Activated CD4-positive, alpha-beta T cell treated with anti-CD3 and anti-CD28 coated beads for 36 hours (primary cell): ENCODE results near the gene PCOLCE2. TPM values are rescaled to one million over a fixed set of nuclear protein-coding genes. Genes with fewer than 3 reads are reported as not detected.

ENCODE experiments used
- ATAC-seq: fragments of 200-7000 bp; cut with Tn5 transposase; one replicate; pipeline ENCODE4 v1.10.0; 2021; ENCODE audit warnings: mild to moderate bottlenecking, moderate library complexity
- CTCF ChIA-PET: fragments of 350-600 bp; sonication (Branson Sonifier 250); formaldehyde crosslinking; loops from one replicate; lab custom pipeline; 2021; ENCODE audit warnings: antibody characterized with exemption; lab: Charles Lee
- POLR2A ChIA-PET: fragments of 350-600 bp; sonication (Branson Sonifier 250); formaldehyde crosslinking; loops from one replicate; lab custom pipeline; 2021; ENCODE audit warnings: antibody characterized with exemption, inconsistent platforms; lab: Charles Lee
- DNase-seq: peaks from one replicate; pipeline ENCODE4 v3.0.0-alpha.2; 2020
- H3K27ac Mint-ChIP-seq: one replicate; pipeline ENCODE4 v1.8.0; 2021; ENCODE audit warnings: mixed read lengths
- H3K27me3 Mint-ChIP-seq: one replicate; pipeline ENCODE4 v1.8.0; 2021; ENCODE audit warnings: mixed read lengths
- H3K36me3 Mint-ChIP-seq: one replicate; pipeline ENCODE4 v1.8.0; 2021; ENCODE audit warnings: low read depth, mixed read lengths
- H3K4me1 Mint-ChIP-seq: one replicate; pipeline ENCODE4 v1.8.0; 2021; ENCODE audit warnings: mixed read lengths
- H3K4me3 Mint-ChIP-seq: one replicate; pipeline ENCODE4 v1.8.0; 2021; ENCODE audit warnings: mild to moderate bottlenecking, moderate library complexity, mixed read lengths
- H3K9me3 Mint-ChIP-seq: one replicate; pipeline ENCODE4 v1.8.0; 2021; ENCODE audit warnings: low read depth, mixed read lengths
- intact Hi-C, 2 experiments: fragments of 100-400 bp; cut with DNase I in 1 of 2; cut with micrococcal nuclease in 1 of 2; formaldehyde crosslinking; loops; one replicate each; pipeline versions ENCODE4 v1.14.2 to v1.15.1; 2022 to 2024; cut with DNase I, micrococcal nuclease
- total RNA-seq, 2 experiments: library from RNA; stranded (reverse); gene quantifications; one replicate each; pipeline ENCODE4 v1.2.3, GENCODE V29; 2021

Gene PCOLCE2
- total RNA-seq, 2 experiments from 2014 or later = 0.39 to 0.55 TPM

DNA sequence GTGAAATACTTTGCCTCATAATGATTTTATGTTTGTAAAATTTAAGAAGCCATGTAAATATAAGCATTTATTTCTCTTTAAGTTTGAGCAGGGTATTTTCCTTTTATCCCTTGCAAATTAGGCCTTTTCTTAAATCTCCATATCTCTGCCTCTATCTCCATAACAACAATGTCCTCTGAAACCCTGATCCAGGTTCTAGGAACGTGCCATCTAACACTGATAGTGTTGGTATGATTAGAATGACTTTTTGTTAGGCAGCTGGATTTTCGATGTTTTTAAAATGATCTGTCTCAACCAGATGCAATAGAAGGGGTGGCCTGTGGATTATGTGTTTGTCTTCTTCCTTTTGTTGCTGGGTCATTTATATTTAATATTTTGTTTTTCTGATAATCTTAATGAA, 87.1 kb downstream of the PCOLCE2 start:
- Mint-ChIP-seq H3K27ac (no peak overlapping the region), H3K27me3 (no peaks in the 10 kb centered on the region), H3K4me3 (no peak overlapping the region), H3K36me3 (no peaks in the 10 kb centered on the region), H3K9me3 (no peaks in the 10 kb centered on the region), H3K4me1 (no peaks in the 10 kb centered on the region)
- no peak for DNase-seq
- intact Hi-C loops = no loop called here
- POLR2A ChIA-PET = no interaction called here
- CTCF ChIA-PET = no interaction called here
- no peak for ATAC-seq

DNA sequence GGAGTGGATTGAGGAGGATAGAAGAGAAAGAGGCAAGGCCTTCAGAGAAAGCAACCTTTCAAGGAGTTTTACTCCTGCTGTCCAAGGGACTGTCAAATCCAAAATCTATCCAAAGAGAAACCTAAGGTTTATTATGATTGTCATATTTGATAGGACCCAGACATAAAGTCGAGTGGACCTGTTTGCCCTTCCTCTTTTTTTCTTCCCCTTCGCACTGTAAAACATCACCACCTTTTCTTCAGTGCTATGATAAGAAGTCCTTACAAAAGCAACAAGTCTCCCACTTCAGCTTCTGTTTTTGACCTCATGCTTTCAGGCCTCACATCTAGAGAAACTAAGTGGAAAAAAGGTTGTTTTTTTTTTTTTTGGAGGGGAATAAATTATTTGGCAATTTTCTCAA, 92.1 kb downstream of the PCOLCE2 start:
- Mint-ChIP-seq H3K36me3 (no peaks in the 10 kb centered on the region), H3K4me3 (no peak overlapping the region), H3K9me3 (no peaks in the 10 kb centered on the region), H3K27me3 (no peaks in the 10 kb centered on the region), H3K4me1 (no peaks in the 10 kb centered on the region), H3K27ac (no peak overlapping the region)
- intact Hi-C loops = no loop called here
- DNase-seq (no peak), ATAC-seq (no peak)
- POLR2A ChIA-PET = no interaction called here
- CTCF ChIA-PET = no interaction called here

DNA sequence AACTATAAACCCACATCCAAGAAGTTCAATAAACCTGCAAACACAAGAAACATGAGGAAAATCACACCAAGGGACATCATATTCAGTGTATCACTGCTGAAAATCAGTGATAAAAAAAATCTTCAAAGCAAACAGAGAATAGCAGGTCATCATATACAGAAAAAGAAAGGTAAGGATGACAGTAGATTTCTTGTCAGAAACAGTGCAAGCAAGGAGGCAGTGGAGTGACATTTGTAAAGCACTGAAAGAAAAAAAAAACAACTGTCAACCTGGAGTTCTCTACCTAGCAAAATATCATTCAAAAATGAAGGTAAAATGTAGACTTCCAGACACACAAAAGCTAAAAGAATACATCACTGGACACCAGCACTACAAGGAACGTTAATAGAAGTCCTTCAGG, 93.6 kb downstream of the PCOLCE2 start:
- Mint-ChIP-seq H3K4me1 (no peaks in the 10 kb centered on the region), H3K27ac (no peak overlapping the region), H3K4me3 (no peak overlapping the region), H3K27me3 (no peaks in the 10 kb centered on the region), H3K36me3 (no peaks in the 10 kb centered on the region), H3K9me3 (no peaks in the 10 kb centered on the region)
- no peak for DNase-seq
- CTCF ChIA-PET = interaction anchor here (0.7 kb wide), 1 partner anchor 1104 kb away, joined by 3 read pairs; no protein-coding TSS in a partner anchor
- ATAC-seq = no peak
- intact Hi-C loops = no loop called here
- POLR2A ChIA-PET = no interaction called here

DNA sequence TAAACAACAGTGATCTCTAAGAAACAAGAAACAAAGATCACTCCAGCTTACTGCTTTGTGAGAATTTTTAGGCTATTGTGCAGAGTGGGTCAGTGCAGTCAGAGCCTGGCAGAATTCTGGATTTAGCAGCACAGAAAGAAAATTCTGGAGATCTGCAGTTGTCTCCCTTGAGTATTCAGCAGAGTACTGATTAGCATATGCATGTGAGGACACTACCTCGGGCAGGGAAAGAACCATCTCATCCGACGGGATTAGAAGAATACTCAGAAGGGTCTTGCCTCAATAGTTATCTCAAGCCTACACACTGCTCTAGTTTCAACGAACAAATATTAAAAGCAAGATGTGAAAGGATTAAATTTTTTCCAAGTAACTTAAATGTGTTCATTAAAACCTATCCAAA, 94.4 kb downstream of the PCOLCE2 start:
- no peak for ATAC-seq
- Mint-ChIP-seq H3K27me3 (no peaks in the 10 kb centered on the region), H3K4me1 (no peaks in the 10 kb centered on the region), H3K36me3 (no peaks in the 10 kb centered on the region), H3K4me3 (no peak overlapping the region), H3K27ac (no peak overlapping the region), H3K9me3 (no peaks in the 10 kb centered on the region)
- DNase-seq = no peak
- intact Hi-C loops = no loop called here
- ChIA-PET CTCF (no interaction called here), POLR2A (no interaction called here)

DNA sequence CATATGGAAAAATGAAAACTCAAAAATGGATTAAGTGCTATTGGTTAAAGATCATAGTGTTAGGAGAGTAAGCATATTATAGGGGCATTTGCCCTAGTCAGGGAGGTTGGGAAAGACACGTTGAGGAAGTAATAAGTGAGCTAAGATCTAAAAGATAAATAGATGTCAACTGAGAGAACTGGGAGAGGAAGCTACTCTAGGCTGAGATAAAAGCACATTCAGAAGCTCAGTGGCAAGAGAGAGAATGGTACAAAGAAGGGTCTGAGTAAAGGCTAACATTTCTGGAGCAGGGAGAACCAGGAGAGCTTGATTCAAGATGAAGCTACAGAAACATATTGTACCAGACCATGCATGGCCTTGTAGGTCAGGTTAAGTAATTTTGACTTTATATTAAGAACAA, 101.2 kb downstream of the PCOLCE2 start:
- POLR2A ChIA-PET = no interaction called here
- Mint-ChIP-seq H3K36me3 (peaks cover under 1% of the 10 kb centered on the region), H3K4me1 (no peaks in the 10 kb centered on the region), H3K4me3 (no peak overlapping the region), H3K9me3 (no peaks in the 10 kb centered on the region), H3K27ac (no peak overlapping the region), H3K27me3 (no peaks in the 10 kb centered on the region)
- intact Hi-C loops = no loop called here
- CTCF ChIA-PET = interaction anchor here (0.6 to 1.4 kb wide), 3 partner anchors 12 to 152 kb away, joined by 3 to 4 read pairs (median 3); no protein-coding TSS in a partner anchor
- ATAC-seq (no peak), DNase-seq (no peak)

DNA sequence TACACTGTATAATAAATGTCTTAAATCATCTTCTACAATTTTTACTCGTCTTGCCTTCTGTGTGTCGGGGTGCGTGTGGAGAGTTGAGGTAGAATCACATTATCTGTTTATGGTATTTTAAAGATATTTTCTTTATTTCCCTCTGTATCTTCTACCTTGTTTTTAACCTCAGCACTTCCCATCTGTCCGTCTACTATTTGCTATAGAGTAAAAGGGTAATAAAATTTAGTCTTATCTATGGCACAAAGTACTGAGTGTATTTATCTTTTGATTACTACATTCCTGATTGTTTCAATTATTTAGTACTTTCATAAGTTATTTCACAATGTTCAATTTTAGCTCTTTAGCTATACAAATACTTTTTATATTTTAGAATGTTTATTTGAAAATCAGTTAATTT, 102.9 kb downstream of the PCOLCE2 start:
- Mint-ChIP-seq H3K4me1 (no peaks in the 10 kb centered on the region), H3K9me3 (no peaks in the 10 kb centered on the region), H3K4me3 (no peak overlapping the region), H3K36me3 (peaks cover 5% of the 10 kb centered on the region), H3K27me3 (no peaks in the 10 kb centered on the region), H3K27ac (no peak overlapping the region)
- ATAC-seq (no peak), DNase-seq (no peak)
- intact Hi-C loops = no loop called here
- CTCF ChIA-PET = interaction anchor here (0.6 kb wide), 1 partner anchor 279 kb away, joined by 3 read pairs; no protein-coding TSS in a partner anchor
- POLR2A ChIA-PET = no interaction called here

DNA sequence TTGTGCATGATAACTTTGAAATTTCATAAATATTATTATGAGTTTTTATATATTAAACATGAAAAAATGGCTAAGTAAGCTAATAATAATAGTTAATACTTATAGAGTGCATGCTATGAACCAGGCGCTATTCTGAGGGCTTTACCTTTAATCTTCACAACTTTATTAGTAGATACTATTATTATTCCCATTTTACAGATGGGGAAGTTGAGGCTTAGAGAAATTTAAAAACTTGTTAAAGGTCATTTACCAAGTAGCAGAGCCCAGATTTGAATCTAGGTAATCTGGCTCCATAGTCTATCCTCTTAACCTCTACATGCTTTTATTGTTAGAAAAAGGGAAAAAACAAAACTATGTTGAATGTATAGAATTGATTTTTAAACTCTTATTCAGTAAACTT, 104.7 kb downstream of the PCOLCE2 start:
- Mint-ChIP-seq H3K36me3 (peaks cover 5% of the 10 kb centered on the region), H3K4me3 (no peak overlapping the region), H3K27me3 (no peaks in the 10 kb centered on the region), H3K4me1 (no peaks in the 10 kb centered on the region), H3K27ac (no peak overlapping the region), H3K9me3 (no peaks in the 10 kb centered on the region)
- intact Hi-C loops = no loop called here
- POLR2A ChIA-PET = no interaction called here
- no peak for DNase-seq
- CTCF ChIA-PET = no interaction called here
- no peak for ATAC-seq

DNA sequence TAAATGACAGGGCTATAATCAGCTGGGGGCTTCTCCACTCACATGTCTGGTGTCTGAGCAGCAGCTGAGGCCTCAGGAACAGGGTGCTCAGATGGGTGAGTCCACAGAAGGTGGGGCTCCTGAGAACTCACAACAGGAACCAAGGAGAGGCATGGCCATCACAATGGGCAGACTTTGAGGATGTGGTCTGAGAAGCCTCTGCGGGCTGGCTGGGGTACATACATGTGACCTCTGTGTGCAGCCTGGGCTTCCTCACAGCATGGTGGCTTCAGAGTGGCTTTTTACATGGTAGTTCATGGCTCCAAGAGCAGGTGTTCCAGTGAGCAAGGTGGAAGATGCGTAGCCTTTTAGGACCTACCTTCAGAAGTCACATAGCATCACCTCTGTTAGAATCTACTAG, 106.3 kb downstream of the PCOLCE2 start:
- Mint-ChIP-seq H3K4me1 (no peaks in the 10 kb centered on the region), H3K9me3 (no peaks in the 10 kb centered on the region), H3K4me3 (no peak overlapping the region), H3K27ac (no peak overlapping the region), H3K27me3 (no peaks in the 10 kb centered on the region), H3K36me3 (peaks cover 5% of the 10 kb centered on the region)
- no peak for ATAC-seq
- ChIA-PET CTCF (interaction anchor here (1.1 kb wide), 1 partner anchor 11 kb away, joined by 4 read pairs; no protein-coding TSS in a partner anchor), POLR2A (interaction anchor here (0.6 kb wide), 1 partner anchor 825 kb away, joined by 6 read pairs; no protein-coding TSS in a partner anchor)
- intact Hi-C loops = no loop called here
- DNase-seq = no peak

DNA sequence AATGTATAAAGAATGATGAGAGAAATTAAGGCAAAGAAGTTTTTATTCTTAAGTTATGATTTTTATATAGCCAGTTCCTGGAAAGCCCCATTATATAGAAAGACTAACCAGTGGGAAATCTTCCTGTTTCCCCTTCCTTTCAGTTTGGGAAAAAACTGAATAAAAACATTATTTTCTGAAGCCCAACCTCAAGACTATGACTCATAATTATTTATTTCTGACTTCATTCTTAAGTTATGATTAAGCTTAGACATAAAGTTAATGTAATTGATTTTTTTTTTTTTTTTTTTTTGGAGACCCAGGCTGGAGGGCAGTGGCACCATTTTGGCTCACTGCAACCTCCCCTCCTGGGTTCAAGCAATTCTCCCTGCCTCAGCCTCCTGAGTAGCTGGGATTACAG, 109.3 kb downstream of the PCOLCE2 start:
- ATAC-seq (no peak), DNase-seq (no peak)
- no peak overlapping the region for H3K4me3 Mint-ChIP-seq
- intact Hi-C loops = no loop called here
- H3K27ac Mint-ChIP-seq = no peak overlapping the region
- H3K36me3 Mint-ChIP-seq = peaks cover 5% of the 10 kb centered on the region
- H3K27me3 Mint-ChIP-seq = no peaks in the 10 kb centered on the region
- no peaks in the 10 kb centered on the region for H3K4me1 Mint-ChIP-seq
- CTCF ChIA-PET = interaction anchor here (1.0 kb wide), 1 partner anchor 9 kb away, joined by 3 read pairs; no protein-coding TSS in a partner anchor
- no peaks in the 10 kb centered on the region for H3K9me3 Mint-ChIP-seq
- POLR2A ChIA-PET = no interaction called here

DNA sequence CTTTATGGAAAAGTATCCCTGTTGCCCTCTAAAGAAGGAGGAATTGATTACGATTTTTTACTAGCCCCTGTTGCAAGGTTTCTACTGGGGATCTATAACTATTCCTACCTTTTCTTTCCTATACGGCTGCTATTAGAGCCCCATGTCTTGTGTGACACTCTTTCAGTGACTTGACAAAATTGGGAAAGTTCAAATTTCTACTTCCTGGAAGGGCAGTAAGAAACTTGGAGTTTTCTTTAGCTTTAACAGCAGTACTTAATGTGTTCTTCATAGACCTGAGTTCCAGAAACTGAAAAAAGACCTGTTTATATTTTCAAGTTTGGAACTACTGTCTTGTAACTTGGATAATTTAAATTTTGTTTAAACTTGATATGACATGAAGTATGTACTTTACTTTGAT, 110.3 kb downstream of the PCOLCE2 start:
- CTCF ChIA-PET = no interaction called here
- DNase-seq (no peak), ATAC-seq (no peak)

DNA sequence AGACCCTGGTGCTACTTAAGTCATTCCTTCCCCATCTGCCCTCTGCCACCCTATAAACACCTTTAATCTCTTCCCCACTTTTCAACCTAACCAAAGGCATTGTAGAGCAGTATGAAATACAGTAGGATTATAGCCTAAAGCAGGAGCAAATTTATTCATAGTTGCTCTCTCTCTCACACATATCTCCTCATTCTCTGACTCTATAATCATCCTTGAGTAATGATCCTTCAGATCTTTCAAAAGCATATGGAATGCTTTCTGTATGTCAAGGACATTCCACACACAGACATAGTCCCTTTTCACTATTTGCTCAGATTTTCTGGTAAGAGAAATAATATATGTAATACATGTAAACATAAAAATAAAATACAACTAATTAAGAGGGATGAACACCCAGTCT, 111.0 kb downstream of the PCOLCE2 start:
- Mint-ChIP-seq H3K9me3 (no peaks in the 10 kb centered on the region), H3K27ac (no peak overlapping the region), H3K27me3 (no peaks in the 10 kb centered on the region), H3K4me3 (no peak overlapping the region), H3K36me3 (peaks cover 5% of the 10 kb centered on the region), H3K4me1 (no peaks in the 10 kb centered on the region)
- ATAC-seq (no peak), DNase-seq (no peak)
- ChIA-PET POLR2A (no interaction called here), CTCF (no interaction called here)
- intact Hi-C loops = no loop called here

More for the DNA sequence above, 110.3 kb downstream of the PCOLCE2 start:
- no peaks in the 10 kb centered on the region for H3K4me1 Mint-ChIP-seq
- peaks cover 5% of the 10 kb centered on the region for H3K36me3 Mint-ChIP-seq
- POLR2A ChIA-PET = no interaction called here
- no peaks in the 10 kb centered on the region for H3K27me3 Mint-ChIP-seq
- H3K9me3 Mint-ChIP-seq = no peaks in the 10 kb centered on the region
- intact Hi-C loops = no loop called here
- H3K27ac Mint-ChIP-seq = no peak overlapping the region
- no peak overlapping the region for H3K4me3 Mint-ChIP-seq

DNA sequence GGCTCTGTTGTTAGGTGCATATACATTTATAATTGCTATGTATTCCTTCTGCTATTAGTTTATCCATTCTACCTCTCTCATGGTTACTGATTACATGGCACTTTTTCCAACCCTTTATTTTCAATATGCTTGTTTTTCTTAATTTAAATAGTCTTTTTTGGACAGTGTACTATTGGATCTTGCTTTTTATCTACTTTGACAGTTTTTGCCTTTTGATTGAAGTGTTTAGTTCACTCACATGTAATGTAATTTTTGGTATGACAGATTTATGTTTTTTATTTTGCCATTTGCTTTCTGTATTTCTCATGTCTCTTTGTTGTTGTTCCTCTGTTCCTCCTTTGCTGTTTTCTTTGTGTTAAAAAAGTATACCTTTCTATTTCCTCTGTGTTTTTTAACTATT, 120.5 kb downstream of the PCOLCE2 start:
- ChIA-PET CTCF (no interaction called here), POLR2A (no interaction called here)
- ATAC-seq (no peak), DNase-seq (no peak)
- H3K4me1 Mint-ChIP-seq = no peaks in the 10 kb centered on the region
- no peak overlapping the region for H3K27ac Mint-ChIP-seq
- no peak overlapping the region for H3K4me3 Mint-ChIP-seq
- H3K9me3 Mint-ChIP-seq = peaks cover 12% of the 10 kb centered on the region
- intact Hi-C loops = no loop called here
- no peaks in the 10 kb centered on the region for H3K27me3 Mint-ChIP-seq
- peaks cover 16% of the 10 kb centered on the region for H3K36me3 Mint-ChIP-seq
